Lower lobe of right lung (tissue), 2 donors: ENCODE measurements around the gene CTPS1. TPM values are rescaled to one million over a fixed set of nuclear protein-coding genes. Genes with fewer than 3 reads are reported as not detected.

Source experiments
- ATAC-seq, 2 donors: fragments of 200-7000 bp; cut with Tn5 transposase; one replicate each; pipeline ENCODE4 v1.9.1; 2020 to 2022; ENCODE audit warnings: mild to moderate bottlenecking in 2 of 2, moderate library complexity in 2 of 2
- DNase-seq: peaks from one replicate; pipeline ENCODE4 v3.0.0-alpha.2; 2020
- H3K27ac ChIP-seq: fragments of 200-600 bp; one replicate; pipeline ENCODE4 v1.8.0; 2022
- H3K27me3 ChIP-seq: fragments of 200-600 bp; one replicate; pipeline ENCODE4 v1.8.0; 2022; ENCODE audit warnings: low read depth
- H3K36me3 ChIP-seq: fragments of 200-600 bp; one replicate; pipeline ENCODE4 v1.8.0; 2022; ENCODE audit warnings: mild to moderate bottlenecking
- H3K4me1 ChIP-seq: fragments of 200-600 bp; one replicate; pipeline ENCODE4 v1.8.0; 2022
- H3K4me3 ChIP-seq: fragments of 200-600 bp; one replicate; pipeline ENCODE4 v1.8.0; 2022; ENCODE audit warnings: mild to moderate bottlenecking
- H3K9me3 ChIP-seq: fragments of 200-600 bp; one replicate; pipeline ENCODE4 v1.8.0; 2022
- CTCF ChIP-seq: fragments of 200-600 bp; IDR thresholded peaks from one replicate; pipeline ENCODE4 v1.8.0; 2022; ENCODE audit warnings: antibody characterized with exemption, mild to moderate bottlenecking
- intact Hi-C: fragments of 100-400 bp; cut with DNase I; formaldehyde crosslinking; loops from one replicate; pipeline ENCODE4 v1.11.0; 2022
- total RNA-seq: library from RNA; stranded (reverse); fragmentation: NEBNext Ultra II Directional; extraction: Animal tissue kit (Norgen Biotek cat#: 25700); gene quantifications from one replicate; pipeline ENCODE4 v1.2.1, GENCODE V29; 2021
- donor health status: DM: no; HTN: yes; CAD: no; lungs with severe emphysema.

The CTPS1 gene
- total RNA-seq, 1 donor from 2014 or later: 16.2 TPM

GRCh38 chr1:41013024-41013423 lies 33.5 kb downstream of the CTPS1 start:
- H3K27me3 ChIP-seq: no peaks in the 10 kb centered on the region
- no peak overlapping the region for H3K27ac ChIP-seq
- peaks cover 14% of the 10 kb centered on the region for H3K4me1 ChIP-seq
- ATAC-seq (no peak), DNase-seq (no peak)
- H3K9me3 ChIP-seq: no peaks in the 10 kb centered on the region
- H3K4me3 ChIP-seq: no peak overlapping the region
- intact Hi-C loops: no loop called here
- no peak for TF ChIP-seq CTCF
- H3K36me3 ChIP-seq: peaks cover 52% of the 10 kb centered on the region

DNA sequence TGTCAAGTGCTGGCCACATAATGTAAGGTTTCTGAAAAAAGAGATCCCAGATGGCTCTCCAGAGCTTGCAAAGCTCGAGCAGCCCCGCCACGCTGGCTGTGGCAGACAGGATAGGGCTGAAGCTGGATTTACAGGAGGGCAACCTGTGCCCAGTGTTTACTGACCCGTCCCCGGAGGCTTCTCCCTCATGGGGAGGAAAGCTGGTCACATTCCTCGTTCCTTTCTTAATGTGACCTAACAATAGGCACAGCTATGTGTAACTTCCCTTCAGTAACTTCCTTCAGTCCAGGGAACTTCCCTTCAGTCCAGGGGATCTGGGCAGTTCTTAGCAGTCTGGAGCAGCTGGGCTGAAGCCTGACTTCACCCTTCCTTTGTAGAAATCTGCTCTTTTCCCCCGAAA lies 34.3 kb downstream of the CTPS1 start:
- peaks cover 45% of the 10 kb centered on the region for H3K36me3 ChIP-seq
- peaks cover 14% of the 10 kb centered on the region for H3K4me1 ChIP-seq
- TF ChIP-seq CTCF: no peak
- no peaks in the 10 kb centered on the region for H3K27me3 ChIP-seq
- no peaks in the 10 kb centered on the region for H3K9me3 ChIP-seq
- H3K27ac ChIP-seq: peak overlapping the region; percentile 26
- no peak overlapping the region for H3K4me3 ChIP-seq
- ATAC-seq (peak; percentile 57 to 71), DNase-seq (no peak)
- intact Hi-C loops: no loop called here

DNA sequence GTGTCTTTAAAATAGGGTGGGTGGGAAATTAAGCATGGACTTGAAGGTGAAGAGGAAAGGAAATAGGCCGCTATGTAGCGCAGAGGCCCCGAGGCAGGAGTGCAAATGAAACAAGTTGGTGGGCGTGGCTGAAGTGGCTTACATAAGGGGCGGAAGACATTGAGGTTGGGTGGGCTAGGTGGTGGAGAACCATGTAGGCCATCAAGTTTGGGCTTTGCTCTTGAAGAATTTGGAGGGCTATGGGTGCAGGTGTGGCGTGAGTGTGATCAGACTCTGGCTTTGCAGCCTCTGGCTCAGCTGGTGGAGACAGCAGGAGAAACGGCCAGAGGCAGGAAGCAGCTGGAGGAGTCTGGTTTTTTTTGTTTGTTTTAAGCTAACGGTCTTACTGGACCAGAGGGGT lies 35.4 kb downstream of the CTPS1 start:
- H3K36me3 ChIP-seq: peaks cover 34% of the 10 kb centered on the region
- H3K27me3 ChIP-seq: no peaks in the 10 kb centered on the region
- no peak overlapping the region for H3K4me3 ChIP-seq
- H3K27ac ChIP-seq: no peak overlapping the region
- DNase-seq (no peak), ATAC-seq (no peak)
- H3K4me1 ChIP-seq: peaks cover 14% of the 10 kb centered on the region
- intact Hi-C loops: no loop called here
- TF ChIP-seq CTCF: no peak
- H3K9me3 ChIP-seq: no peaks in the 10 kb centered on the region

- intact Hi-C loops: no loop called here
- H3K27me3 ChIP-seq: no peaks in the 10 kb centered on the region
- TF ChIP-seq CTCF: no peak
- H3K4me1 ChIP-seq: peaks cover 14% of the 10 kb centered on the region
- H3K36me3 ChIP-seq: peaks cover 29% of the 10 kb centered on the region
- DNase-seq (no peak), ATAC-seq (no peak)
- H3K27ac ChIP-seq: no peak overlapping the region
- H3K4me3 ChIP-seq: no peak overlapping the region
- no peaks in the 10 kb centered on the region for H3K9me3 ChIP-seq
These were observed 35.9 kb downstream of the CTPS1 start for GRCh38 chr1:41015281-41015896.

GRCh38 chr1:41015897-41016470 lies 36.5 kb downstream of the CTPS1 start:
- no peak overlapping the region for H3K27ac ChIP-seq
- DNase-seq (no peak), ATAC-seq (no peak)
- peaks cover 23% of the 10 kb centered on the region for H3K36me3 ChIP-seq
- H3K9me3 ChIP-seq: no peaks in the 10 kb centered on the region
- H3K4me3 ChIP-seq: no peak overlapping the region
- peaks cover 15% of the 10 kb centered on the region for H3K4me1 ChIP-seq
- no peaks in the 10 kb centered on the region for H3K27me3 ChIP-seq
- TF ChIP-seq CTCF: no peak
- intact Hi-C loops: no loop called here
